GM19463 (cell line): ENCODE measurements around the gene LRP3.
"Not testable (repeated sequence)": the region's sequence is repeated elsewhere in the genome, so short reads cannot be mapped to it uniquely, and the experiment has no call there.

ENCODE experiments used
- ATAC-seq: cut with Tn5 transposase; IDR thresholded peaks from one replicate; pipeline ENCODE4 v1.9.1; 2021; ENCODE audit warnings: mild to moderate bottlenecking, moderate library complexity; ENCODE audit not compliant: unreplicated experiment

LRP3 gene

DNA sequence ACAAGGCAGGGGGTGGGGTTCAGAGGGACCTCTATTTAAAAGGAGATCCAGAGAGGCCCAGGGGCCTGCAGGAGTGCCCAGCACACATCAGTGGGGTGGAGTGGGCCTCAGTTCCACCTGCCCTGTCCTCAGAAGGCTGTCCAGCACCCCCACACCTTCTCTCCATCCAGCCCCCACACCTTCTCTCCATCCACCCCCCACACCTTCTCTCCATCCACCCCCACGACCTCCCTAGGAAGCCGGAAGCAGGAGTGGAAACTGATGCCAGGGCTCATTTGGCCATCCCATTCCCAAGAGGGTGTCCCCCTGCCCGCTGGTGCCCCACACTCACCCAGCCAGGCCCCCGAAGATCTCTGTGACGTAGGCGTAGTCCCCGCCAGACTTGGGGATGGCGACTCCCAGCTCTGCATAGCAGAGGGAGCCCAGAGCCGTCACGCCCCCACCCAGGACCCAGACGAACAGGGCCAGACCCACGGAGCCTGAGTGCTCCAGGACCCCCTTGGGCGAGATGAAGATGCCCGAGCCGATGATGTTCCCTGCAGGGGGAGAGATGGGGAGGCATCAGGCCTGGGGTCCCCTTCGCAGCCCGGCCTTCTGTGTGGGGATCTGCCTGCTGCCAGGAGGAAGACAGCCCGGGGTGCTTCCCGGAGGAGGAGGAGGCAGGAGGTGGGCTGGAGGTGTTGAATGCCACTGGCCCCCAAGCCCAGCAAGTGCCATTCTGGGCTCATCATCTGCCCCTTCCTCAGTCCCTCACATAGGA is 21.5 kb downstream of the LRP3 start:
- ATAC-seq, result no peak

DNA sequence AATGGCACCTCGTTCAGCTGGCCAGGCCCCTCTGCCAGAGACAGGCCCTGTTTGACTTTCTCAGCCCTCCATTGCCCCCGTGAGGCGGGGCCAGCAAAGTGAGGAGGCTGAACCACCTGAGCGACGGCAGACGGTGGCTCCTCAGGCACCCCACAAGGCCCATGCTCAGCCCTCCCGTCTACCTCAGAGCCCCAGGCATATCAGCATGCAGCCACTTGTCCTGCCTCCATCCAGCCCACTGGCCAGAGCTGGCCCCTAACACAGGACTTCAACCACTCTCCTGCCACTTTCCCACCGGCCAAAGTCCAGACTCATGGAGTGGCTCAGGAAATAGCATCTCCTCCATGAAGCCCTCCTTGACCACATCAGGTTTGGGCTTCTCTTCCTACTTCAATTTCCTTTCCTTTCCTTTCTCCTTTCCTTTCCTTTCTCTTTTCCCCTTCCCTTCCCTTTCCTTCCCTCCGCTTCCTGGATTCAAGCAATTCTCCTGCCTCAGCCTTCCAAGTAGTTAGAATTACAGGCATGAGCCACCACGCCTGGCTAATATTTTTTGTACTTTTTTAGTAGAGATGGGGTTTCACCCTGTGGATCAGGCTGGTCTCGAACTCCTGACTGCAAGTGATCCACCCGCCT is 22.2 kb downstream of the LRP3 start:
- no peak for ATAC-seq

DNA sequence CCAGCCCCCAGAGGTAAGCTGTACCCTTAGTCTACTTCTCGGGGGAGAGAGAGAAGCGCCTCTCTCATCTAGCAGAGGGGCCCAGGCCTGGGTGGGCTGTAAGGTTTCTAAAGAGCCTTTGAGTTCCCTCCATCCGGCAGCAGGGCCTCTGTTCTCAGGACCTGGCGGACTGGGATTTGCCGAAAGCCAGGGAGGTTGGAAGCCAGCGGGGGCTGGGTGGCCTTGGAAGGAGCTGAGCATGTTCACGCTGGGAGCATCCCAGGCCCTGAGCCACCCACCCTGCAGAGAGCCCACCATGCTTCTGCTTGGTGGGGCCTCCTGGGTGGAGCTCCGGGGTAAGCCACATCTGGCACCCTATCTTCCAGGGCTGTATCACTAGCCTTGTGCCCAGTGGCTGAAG is 23.8 kb downstream of the LRP3 start:
- no peak for ATAC-seq

DNA sequence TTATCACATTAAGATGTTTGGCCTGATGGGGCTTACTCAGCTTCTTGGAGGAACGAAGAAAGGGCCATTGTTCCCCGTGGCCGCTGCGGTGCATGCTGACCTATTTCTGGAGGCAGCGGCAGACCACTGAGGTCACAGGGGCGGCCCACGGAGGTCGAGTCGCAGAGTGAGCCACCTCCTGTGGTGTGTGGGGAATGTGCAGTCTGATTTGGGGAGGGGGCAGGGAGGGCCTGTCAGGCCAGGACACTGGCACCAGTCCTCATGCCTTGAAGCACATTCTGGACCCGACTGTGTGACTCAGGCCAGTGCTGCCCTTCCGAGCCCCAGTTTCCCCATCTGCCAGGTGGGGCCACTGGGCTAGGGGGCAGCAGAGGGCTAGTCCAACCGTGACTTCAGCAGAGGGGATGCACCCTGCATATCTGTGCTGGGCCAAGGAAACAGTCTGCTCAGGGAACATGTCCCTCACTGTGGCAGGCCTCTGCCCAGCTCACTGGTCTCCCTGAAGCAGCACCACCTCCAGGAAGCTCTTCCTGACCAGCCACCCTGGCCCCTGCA is 25.2 kb downstream of the LRP3 start:
- no peak for ATAC-seq

DNA sequence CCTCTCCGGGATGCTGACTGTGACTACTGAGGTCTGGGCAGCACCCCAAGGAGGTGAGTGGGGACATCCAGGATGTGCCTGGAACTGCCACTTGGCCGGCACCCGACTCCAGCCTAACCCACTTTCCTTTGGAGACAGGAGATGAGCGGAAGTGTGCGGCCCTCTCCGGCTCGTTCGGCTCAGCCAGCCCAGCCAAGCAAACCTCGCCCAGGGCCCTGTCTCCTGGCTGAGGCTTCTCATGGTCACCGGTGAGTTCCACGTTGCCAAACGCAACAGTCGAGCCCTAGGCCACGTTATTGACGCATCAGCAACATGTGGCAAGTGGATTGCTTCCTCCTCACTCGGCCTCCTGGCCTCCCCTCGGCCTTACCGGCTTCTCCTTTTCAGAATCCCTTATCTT is 26.0 kb downstream of the LRP3 start:
- ATAC-seq, result no peak

DNA sequence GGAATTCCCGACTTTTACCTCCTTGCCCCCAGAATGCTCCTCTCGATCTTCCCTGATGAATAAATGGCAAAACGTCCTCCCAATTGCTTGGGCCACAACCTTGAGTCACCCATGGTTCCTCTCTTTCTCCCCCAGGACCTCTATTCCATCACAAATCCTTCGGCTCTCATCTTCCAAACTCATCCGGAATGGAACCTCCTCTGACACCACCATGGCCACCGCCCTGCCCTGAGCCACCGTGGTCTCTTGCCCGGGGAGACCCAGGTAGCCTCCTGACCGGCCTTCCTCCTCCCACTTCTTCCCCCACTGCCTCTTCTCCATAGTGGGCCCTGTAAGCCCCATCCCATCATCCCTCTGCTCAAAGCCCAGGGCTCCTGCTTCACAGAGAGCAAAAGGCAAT is 26.6 kb downstream of the LRP3 start:
- ATAC-seq, result no peak

DNA sequence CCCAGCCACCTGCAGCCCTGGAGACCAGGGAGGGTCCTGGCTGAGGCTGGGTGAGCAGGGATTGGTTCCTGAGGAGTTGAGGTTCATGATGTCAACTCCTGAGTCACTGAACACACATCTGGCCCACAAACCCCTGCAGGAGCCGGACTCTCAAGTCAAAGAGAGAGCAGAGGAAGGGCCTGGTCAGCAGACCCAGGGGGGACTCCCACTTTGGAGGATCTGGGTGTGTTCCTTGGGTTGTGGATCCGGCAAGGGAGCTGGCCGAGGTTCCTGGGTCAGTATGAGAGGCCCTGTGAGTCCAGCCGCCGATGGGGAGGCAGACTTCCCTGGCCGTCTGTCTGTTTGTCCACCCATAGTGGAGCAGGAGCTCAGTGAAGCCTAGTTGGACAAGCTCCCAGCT is 27.5 kb downstream of the LRP3 start:
- no peak for ATAC-seq

DNA sequence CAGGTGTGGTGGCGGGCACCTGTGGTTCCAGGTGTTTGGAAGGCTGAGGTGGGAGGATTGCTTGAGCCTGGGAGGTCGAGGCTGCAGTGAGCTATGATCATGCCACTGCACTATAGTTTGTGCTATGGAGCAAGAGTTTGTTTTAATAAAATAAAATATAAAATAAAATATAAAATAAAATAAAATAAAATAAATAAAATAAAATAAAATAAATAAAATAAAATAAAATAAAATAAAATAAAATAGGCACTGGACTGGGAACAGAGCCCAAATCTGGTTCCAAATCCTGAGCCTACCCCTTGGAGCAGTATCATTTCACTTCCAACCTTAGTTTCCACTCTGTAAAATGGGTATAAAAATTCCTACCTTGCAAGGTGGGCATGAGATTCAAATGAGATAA is 28.1 kb downstream of the LRP3 start:
- ATAC-seq, result not testable (repeated sequence)

DNA sequence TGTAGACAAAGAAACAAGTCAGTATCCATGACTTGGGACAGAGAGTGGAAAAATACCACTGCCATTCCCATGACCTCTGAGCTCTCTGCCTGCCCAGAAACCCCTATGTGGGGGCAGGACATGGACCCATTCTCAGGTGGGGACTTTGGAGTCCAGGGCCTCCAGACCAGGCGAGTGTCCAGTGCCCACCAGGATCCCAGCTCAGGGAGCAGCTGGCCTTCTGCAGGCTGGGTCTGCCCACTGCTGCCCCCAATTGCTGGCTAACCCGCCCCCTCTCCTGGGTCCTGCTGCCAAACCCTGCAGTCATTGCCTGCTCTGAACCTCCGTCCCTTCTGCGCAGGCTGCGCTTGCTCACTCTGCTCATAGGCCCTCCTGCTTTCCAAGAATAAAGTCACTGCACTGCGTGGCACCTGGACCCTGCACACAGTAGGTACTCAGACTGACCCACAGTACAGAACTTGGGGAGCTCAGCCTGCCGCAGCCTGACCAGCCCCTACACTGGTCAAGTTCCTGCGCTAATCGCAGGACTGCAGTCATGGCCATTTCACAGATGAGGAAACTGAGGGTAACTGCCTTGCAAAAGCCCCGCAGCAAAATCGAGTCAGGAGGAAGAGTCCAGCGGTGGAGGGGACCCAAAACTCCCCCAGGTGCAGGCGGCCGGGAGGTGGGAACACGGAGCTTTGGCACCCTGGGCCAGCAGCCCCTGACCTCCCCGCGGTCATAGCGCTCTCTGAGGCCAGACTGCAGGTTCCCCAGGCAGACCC is 30.7 kb downstream of the LRP3 start:
- ATAC-seq, result no peak

DNA sequence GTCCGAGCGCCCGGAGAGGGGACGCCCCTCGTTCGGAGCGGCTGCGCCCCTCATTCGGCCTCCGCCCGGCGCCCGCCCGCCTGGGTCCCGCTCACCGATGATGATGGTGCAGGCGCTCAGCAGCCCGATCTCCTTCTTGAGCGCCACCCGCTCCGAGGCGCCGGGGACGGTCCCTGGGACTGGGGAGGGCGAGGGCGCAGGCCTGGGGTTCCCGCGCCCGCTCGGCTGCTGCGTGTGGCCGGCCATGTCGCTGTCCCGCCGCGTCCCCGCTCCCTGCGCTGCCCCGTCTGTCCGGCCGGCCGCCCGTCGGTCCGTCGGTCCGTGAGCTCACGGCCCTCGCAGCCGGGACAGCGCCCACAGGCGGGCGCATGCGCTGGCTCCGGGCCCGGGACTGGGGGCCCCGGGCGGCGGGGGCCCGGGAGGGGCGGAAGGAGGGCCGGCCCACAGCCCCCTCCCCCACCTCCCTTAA is 31.4 kb downstream of the LRP3 start, which contains the start of gene SLC7A10:
Gene SLC7A10, minus strand, starts transcription at position 393 of the 469 bp plus-strand sequence. Its CDS starts 147 bp downstream, at position 246.
- ATAC-seq, result no peak

DNA sequence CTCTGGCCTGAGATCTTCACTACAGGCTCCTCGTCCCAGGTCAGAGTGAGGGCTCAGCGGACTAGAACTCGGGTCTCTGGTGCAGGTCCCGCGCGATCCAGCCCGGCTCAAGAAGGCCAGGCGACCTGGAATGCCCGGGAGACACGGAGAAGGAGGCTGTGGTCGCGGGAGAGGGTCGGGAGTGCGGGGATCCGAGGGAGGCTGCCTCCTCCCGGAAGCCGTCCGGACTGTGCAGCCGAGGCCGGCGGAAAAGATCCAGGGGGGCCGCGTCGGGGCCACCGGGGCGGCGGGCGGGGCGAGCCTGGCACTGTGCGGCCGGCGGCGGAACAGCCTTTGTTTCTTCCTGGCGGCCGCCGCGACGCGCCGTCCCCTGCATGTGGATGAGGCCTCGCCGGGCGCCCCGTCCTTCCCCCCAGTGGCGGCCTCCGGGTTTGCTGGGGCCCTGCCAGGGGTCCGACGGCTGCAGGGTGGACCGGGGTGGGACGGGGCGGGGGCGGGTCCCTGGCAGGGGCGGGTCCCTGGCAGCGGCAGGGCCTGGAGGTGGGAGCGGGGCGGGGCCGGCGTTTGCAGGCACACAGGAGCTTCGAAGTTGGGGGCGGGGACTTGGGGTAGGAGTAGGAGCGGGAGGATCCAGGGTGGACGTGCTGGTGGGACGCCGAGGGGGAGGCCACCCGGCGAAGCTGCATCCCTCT is 32.6 kb downstream of the LRP3 start:
- no peak for ATAC-seq

DNA sequence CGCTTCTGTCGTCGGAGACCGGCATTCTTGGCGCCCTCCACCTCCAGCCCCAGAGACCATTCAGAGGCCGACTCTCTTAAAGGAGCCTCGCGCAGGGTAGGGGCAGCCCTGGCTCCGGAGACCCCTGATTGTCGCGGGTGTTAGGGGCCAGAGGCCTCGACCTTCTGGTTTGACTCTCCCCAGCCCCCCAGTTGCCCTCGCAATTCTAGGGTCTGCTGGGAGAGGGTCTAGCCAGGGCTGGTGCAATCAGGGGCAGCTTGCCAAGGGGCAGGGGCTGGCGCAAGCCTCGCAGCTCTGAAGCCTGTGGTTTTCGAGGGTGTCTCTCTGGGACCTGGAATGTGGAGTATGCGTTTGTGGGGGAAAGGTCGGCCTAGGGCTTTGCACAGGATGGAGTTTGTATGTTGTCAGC is 33.1 kb downstream of the LRP3 start:
- no peak for ATAC-seq

DNA sequence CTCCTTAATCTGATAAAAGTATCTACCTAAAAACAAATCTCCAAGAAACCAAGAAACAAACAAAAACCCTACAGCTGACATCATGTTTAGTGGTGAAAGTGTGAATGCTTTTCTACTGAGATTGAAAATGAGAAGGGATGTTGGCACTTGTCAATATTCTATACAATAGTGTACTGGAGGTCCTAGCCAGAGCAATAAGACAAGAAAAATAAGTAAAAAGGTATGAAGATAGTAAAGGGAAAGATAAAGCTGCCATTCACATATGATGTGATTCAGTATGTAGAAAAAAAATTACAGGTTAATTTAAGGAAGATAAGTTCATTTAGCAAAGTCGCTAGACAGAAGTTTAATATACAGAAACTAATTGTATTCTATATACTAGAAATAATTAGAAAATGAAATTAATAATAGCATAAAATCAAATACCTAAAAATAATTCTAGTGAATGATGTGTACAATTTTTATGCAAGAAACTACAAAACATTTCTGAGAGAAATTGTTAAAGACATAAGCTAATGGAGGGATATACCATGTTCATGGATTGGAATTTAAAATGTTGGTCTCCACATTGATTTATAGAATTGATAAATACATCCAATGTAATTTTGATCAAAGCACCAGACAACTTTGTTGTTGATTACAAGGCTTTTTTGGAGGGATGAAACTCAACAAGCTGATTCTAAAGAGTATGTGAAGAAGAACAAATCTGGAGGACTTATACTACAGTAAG is 33.9 kb downstream of the LRP3 start:
- ATAC-seq, result no peak

DNA sequence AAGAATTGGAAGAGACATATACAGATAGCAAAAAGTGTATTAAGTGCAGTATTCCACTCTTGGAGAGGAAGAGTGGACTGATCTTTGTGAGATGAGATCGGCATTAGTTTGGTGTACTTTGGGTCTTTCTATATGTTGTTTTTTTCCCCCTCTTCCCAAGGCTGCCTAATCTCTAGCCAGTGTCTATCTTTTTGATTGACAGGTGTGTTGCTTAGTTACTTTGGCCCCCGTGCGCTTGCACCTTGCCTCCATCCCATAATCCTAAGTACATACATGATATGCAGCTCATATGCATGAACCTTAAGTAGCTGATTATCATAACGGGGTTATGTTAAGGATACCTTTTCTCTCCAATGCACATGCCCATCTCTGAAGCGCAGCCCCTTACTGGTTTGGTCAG is 35.8 kb downstream of the LRP3 start:
- ATAC-seq, result no peak

DNA sequence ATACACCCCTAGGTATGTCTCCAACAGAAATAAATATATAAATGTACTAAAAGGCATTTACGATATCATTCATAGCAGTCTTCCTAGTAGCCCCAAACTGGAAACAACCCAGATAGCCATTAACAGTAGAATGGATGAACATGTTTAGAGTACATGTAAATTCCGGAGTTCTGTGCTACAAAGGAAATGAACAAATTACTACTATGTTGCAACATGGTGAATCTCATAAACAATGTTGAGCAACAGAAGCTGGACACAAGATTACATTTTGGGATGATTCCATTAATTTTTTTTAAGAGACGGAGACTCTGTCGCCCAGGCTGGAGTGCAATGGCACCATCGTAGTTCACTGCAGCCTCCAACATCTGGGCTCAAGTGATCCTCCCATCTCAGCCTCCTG is 37.4 kb downstream of the LRP3 start:
- ATAC-seq, result no peak

DNA sequence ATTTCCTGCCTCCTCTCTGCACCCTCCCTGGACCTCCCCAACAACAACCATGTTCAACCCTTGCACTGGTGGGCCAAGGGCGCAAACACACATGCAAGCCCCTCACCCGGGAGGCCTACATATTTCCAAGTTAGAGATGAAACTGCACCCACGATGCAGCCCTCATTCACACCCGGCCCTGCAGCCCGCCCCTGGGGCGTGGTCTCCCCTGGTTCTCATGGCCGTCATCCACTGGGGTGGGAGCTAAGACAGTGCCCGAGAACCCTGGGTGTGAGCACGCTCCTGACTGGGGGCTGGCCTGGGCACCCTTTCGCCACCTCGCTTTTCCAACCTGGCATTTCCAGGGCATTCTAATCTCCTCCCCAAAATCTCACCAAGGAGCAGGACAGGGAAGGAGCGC is 38.5 kb downstream of the LRP3 start:
- ATAC-seq, result no peak

DNA sequence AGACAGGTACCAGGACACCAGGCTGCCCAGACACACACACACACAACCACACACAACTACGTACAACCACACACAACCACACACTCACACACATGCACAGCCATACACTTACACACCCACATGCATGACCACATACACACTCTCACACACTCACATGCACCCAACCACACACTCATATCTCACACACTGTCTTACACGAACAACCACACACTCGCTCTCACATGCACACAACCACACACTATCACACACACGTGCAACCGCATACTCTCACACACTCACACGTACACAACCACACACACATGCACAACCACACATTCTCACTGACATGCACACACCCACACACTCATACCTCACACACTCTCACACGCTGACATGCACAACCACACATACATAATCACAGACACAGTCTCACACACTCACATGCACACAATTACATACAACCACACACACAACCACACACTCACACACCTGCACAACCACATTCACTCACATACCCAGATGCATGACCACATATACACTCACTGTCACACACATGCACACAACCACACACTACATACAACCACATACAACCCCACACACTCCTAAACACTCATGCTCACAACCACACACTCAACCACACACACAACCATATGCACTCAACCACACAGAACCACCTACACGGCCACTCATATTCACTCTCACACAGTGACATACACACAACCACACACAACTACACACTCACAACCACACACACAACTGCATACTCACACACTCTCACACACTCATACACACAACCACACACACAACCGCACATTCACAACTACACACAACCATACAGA is 39.1 kb downstream of the LRP3 start:
- no peak for ATAC-seq

DNA sequence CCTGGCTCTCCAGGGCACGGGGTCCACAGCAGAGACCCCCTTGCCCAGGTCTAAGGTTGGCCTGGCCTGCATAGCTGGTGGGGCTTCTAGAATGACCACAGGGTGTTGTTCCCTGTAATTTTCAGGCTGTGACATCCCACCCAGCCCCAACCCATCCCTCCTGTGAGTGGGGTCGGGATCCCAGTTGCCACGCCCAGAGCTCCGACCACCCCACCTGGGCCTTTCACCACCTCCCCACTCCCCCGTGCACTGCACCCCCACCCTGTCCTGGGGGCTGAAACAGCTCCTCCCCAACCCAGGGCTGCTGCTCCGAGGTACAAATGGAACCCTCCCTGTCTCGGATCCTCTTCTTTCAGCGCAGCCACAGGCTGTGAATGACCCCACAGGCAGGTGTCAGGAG is 40.0 kb downstream of the LRP3 start:
- ATAC-seq, result no peak

DNA sequence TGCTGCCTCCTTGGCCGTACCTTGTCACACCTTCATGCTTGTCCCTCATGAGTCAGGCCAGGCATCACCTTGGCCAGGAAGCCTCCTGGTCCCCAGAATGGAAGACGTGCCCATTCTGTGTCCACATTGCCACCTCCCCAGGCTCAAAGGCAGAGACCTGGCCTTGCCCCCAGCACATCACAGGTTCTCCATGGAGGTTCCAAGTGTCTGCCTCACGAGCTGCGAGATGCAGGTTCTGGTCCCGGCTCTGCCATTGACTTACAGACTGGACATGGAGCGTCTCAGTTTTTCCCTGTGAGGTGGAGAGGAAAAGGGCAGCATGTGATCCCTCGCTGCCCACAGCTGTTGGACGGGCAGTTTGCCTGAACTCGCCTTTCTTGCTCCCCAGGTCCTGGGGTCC is 40.6 kb downstream of the LRP3 start:
- no peak for ATAC-seq
